Right lobe of liver (tissue), 6 donors: ENCODE data around the gene ATXN1. TPM values are rescaled to one million over a fixed set of nuclear protein-coding genes. Genes with fewer than 3 reads are reported as not detected.

ENCODE experiments used
- ATAC-seq, 4 donors: fragments of 200-7000 bp; cut with Tn5 transposase; one replicate each; pipeline ENCODE4 v1.9.1; 2020; ENCODE audit warnings: mild to moderate bottlenecking in 4 of 4, moderate library complexity in 4 of 4
- DNase-seq, 3 donors: peaks; one replicate each; pipeline ENCODE4 v3.0.0-alpha.2; 2020
- H3K27ac ChIP-seq, 3 donors: fragments of 200-600 bp; one replicate each; pipeline ENCODE4 v1.8.0; 2022
- H3K27me3 ChIP-seq, 2 donors: fragments of 200-600 bp; one replicate each; pipeline ENCODE4 v1.8.0; 2022
- H3K36me3 ChIP-seq, 4 donors: fragments of 200-600 bp; sonication (generic) in 1 of 4; one replicate each; pipeline versions ENCODE4 v1.5.1 to v1.8.0; 2017 to 2022; ENCODE audit warnings: control low read depth in 1 of 4
- H3K4me1 ChIP-seq, 4 donors: fragments of 200-600 bp; sonication (generic) in 1 of 4; one replicate each; pipeline versions ENCODE4 v1.5.1 to v1.8.0; 2017 to 2022; ENCODE audit warnings: control low read depth in 1 of 4
- H3K4me3 ChIP-seq, 3 donors: fragments of 200-600 bp; one replicate each; pipeline ENCODE4 v1.8.0; 2022
- H3K9me3 ChIP-seq, 4 donors: fragments of 200-600 bp; sonication (generic) in 1 of 4; one replicate each; pipeline versions ENCODE4 v1.5.1 to v1.8.0; 2017 to 2022; ENCODE audit warnings: control low read depth in 1 of 4
- CTCF ChIP-seq, 4 donors: fragments of 200-600 bp in 3 of 4; fragments of 450-650 bp in 1 of 4; IDR thresholded peaks; one replicate each; pipeline versions ENCODE4 v1.5.1 to v1.8.0; 2016 to 2022; ENCODE audit warnings: antibody characterized with exemption in 4 of 4, mild to moderate bottlenecking in 2 of 4
- POLR2A ChIP-seq: fragments of 450-650 bp; IDR thresholded peaks from one replicate; pipeline ENCODE4 v1.6.1; 2017; ENCODE audit warnings: antibody characterized with exemption, mild to moderate bottlenecking
- WGBS: methylation state at CpG from one replicate; pipeline ENCODE4 v1.1.6; 2018; ENCODE audit warnings: low coverage, low lambda C conversion rate; ENCODE audit not compliant: insufficient coverage; ENCODE audit errors: missing lambda C conversion rate; 5-methylcytosine and 5-hydroxymethylcytosine counted together
- intact Hi-C, 2 donors: fragments of 100-400 bp; cut with DNase I; formaldehyde crosslinking; loops; one replicate each; pipeline versions ENCODE4 v1.11.2 to v1.14.1; 2022
- total RNA-seq, 6 experiments: library from RNA; depleted of rRNA in 2 of 6; stranded (reverse); fragments of >200 nt in 2 of 6; fragmentation: NEBNext Ultra II Directional in 3 of 6; extraction: Animal tissue kit (Norgen Biotek cat#: 25700) in 3 of 6; gene quantifications; one replicate each; pipeline versions ENCODE4 v1.1.0 to v1.2.4, GENCODE V29; 2016 to 2023
- donor health status: DM: no; HTN: yes; CAD: no.
- donor health status: DM: no; HTN: no; CAD: no.
- donor health status: DM: no; HTN: no; CAD: no.
- donor health status: DM: no; HTN: yes; CAD: no.
- donor health status: DM: no; HTN: yes; CAD: no.

Gene ATXN1
- total RNA-seq, 6 experiments from 2014 or later, result 23.2 to 28.7 (median 25.0) TPM

GRCh38 chr6:16700916-16701234, 60.4 kb downstream of the ATXN1 start:
- WGBS, result 17% methylated on average over 5 of the region's 5 CpGs
- peaks cover 0 to 30% (median 12%) of the 10 kb centered on the region in 4 donors for H3K4me1 ChIP-seq
- intact Hi-C loops, result no loop called here
- H3K9me3 ChIP-seq, result no peaks in the 10 kb centered on the region
- TF ChIP-seq POLR2A (no peak), CTCF (IDR thresholded peaks at IDR 0.05) (no peak)
- peak overlapping the region in 1 of 3 donors; percentile 20 for H3K4me3 ChIP-seq
- peak overlapping the region; percentile 66 to 82 (median 73) for H3K27ac ChIP-seq
- no peaks in the 10 kb centered on the region for H3K27me3 ChIP-seq
- DNase-seq (no peak), ATAC-seq (peak in 1 of 4 donors; percentile 16)
- H3K36me3 ChIP-seq, result no peaks in the 10 kb centered on the region

- TF ChIP-seq CTCF (IDR thresholded peaks at IDR 0.05), result no peak
- TF ChIP-seq POLR2A, result no peak
- Histone ChIP-seq H3K27ac (peak overlapping the region; percentile 66 to 82 (median 73)), H3K4me1 (peaks cover 0 to 30% (median 12%) of the 10 kb centered on the region in 4 donors)
Measured at GRCh38 chr6:16700202-16700915, 60.9 kb downstream of the ATXN1 start.

GRCh38 chr6:16698997-16699868, 62.0 kb downstream of the ATXN1 start:
- Histone ChIP-seq H3K4me1 (peaks cover 0 to 30% (median 12%) of the 10 kb centered on the region in 4 donors), H3K4me3 (peak overlapping the region in 1 of 3 donors; percentile 1), H3K27ac (peak overlapping the region; percentile 66 to 82 (median 73)), H3K9me3 (no peaks in the 10 kb centered on the region), H3K27me3 (no peaks in the 10 kb centered on the region), H3K36me3 (no peaks in the 10 kb centered on the region)
- peak; percentile 89 to 95 (median 92) for ATAC-seq
- TF ChIP-seq POLR2A (peak; percentile 48), CTCF (IDR thresholded peaks at IDR 0.05) (no peak)
- intact Hi-C loops, result no loop called here
- WGBS, result 12% methylated on average over 7 of the region's 7 CpGs
- DNase-seq, result no peak

More at GRCh38 chr6:16700202-16700915, 60.9 kb downstream of the ATXN1 start:
- Histone ChIP-seq H3K36me3 (no peaks in the 10 kb centered on the region), H3K27me3 (no peaks in the 10 kb centered on the region), H3K9me3 (no peaks in the 10 kb centered on the region), H3K4me3 (peak overlapping the region in 1 of 3 donors; percentile 20)
- WGBS, result 34% methylated on average over 13 of the region's 13 CpGs
- intact Hi-C loops, result no loop called here
- ATAC-seq (peak in 3 of 4 donors; percentile 22 to 34 (median 34)), DNase-seq (no peak)

GRCh38 chr6:16698162-16698533, 63.1 kb downstream of the ATXN1 start:
- H3K9me3 ChIP-seq, result no peaks in the 10 kb centered on the region
- no peaks in the 10 kb centered on the region for H3K36me3 ChIP-seq
- no peak for TF ChIP-seq CTCF (IDR thresholded peaks at IDR 0.05)
- ATAC-seq (no peak), DNase-seq (no peak)
- H3K27me3 ChIP-seq, result no peaks in the 10 kb centered on the region
- intact Hi-C loops, result no loop called here
- 47% methylated on average over 1 of the region's 1 CpG for WGBS
- peak overlapping the region in 2 of 3 donors; percentile 73 to 82 for H3K27ac ChIP-seq
- no peak overlapping the region for H3K4me3 ChIP-seq
- H3K4me1 ChIP-seq, result peaks cover 0 to 30% (median 12%) of the 10 kb centered on the region in 4 donors
